Testis (tissue), 2 donors: Measurements from ENCODE around the gene MN1.

Experiments used
- CTCF ChIP-seq, 3 experiments: fragments of 450-650 bp in 2 of 3; fragments of 200-600 bp in 1 of 3; sonication (generic) in 1 of 3; IDR thresholded peaks; one replicate each; pipeline ENCODE4 v1.5.1; 2016 to 2019; ENCODE audit warnings: antibody characterized with exemption in 3 of 3, mild to moderate bottlenecking in 2 of 3, moderate library complexity in 1 of 3
- POLR2A ChIP-seq: fragments of 450-650 bp; IDR thresholded peaks from one replicate; pipeline ENCODE4 v1.6.1; 2017; ENCODE audit warnings: antibody characterized with exemption, mild to moderate bottlenecking, moderate library complexity

- no peak for TF ChIP-seq POLR2A
- no peak for TF ChIP-seq CTCF (IDR thresholded peaks at IDR 0.05)
Observed at GRCh38 chr22:27843441-27843840, 41.9 kb upstream of the MN1 start.
